Stimulated activated CD4-positive, alpha-beta T cell treated with anti-CD3 and anti-CD28 coated beads, Interleukin-12 subunit alpha, Interleukin-12 subunit beta, amount 100 ng/mL, for 4 hours (primary cell): Measurements from ENCODE around the gene RAB7B.

Experiments
- DNase-seq: peaks from one replicate; pipeline ENCODE4 v3.0.0-alpha.2; 2020

RAB7B gene

DNA sequence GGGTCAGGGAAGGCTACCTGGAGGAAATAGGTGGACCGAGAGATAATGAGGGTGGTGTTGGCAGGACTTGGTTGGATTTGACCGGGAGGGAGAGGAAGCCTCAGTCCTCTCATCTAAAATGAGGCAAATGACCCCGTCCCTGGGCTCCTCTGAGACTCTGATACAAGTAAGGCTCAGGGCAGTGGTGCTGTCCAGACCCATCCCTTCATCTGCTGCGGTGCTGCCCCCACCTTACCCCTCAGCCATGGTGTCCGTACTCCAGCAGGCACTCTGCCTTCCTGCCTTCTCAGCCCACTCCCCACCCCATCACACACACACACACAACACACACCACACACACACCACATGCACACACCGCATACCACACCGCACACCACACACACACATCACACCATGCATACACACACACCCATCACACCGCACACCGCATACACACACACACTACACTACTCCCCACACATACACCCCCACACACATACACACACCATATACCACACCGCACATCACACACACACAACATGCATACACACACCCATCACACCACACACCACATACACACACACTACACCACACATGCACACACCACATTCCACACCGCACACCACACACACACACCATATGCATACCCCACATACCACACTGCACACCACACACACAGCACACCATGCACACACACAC, 30.6 kb downstream of the RAB7B start:
- no peak for DNase-seq

GRCh38 chr1:205972081-205972480, 31.1 kb downstream of the RAB7B start:
- no peak for DNase-seq

DNA sequence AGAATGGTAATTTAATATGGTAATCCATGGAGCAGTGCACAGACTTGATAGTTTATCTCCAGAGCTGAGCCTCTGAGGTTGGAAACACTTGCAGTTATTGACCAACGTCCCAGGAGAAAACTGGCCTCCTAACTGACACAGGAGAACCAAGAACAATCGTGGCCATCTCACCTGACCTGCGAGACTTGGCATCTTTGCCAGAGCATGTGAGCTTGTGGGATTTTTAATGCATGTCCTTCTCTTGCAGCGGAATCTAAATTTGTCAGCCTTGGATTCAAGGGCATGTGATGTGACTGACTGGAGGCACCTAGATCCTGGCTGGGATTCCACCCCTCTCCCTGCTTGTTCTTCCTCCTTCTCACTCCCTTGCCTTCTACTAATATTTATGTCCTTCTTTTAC, 32.1 kb downstream of the RAB7B start:
- DNase-seq, result no peak

DNA sequence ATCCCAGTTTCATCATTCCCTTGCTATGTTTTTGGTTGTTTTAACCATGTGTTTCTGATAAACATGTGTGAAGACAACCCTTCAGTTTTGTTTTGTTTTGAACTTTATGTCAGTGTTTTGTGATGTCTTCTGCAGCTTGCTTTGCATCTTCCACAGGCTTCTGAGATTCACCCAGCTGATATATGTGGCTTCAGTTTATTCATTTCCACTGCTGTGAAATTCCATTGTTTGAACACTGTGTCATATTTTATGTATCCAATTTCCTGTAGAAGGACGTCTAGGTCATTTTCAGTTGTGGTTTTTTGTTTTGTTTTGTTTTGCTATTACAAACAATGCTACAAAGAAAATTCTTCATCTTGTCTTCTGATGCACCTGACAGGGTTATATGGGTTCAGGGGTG, 32.7 kb downstream of the RAB7B start:
- no peak for DNase-seq

GRCh38 chr1:205969229-205969628, 34.0 kb downstream of the RAB7B start:
- DNase-seq, result no peak

DNA sequence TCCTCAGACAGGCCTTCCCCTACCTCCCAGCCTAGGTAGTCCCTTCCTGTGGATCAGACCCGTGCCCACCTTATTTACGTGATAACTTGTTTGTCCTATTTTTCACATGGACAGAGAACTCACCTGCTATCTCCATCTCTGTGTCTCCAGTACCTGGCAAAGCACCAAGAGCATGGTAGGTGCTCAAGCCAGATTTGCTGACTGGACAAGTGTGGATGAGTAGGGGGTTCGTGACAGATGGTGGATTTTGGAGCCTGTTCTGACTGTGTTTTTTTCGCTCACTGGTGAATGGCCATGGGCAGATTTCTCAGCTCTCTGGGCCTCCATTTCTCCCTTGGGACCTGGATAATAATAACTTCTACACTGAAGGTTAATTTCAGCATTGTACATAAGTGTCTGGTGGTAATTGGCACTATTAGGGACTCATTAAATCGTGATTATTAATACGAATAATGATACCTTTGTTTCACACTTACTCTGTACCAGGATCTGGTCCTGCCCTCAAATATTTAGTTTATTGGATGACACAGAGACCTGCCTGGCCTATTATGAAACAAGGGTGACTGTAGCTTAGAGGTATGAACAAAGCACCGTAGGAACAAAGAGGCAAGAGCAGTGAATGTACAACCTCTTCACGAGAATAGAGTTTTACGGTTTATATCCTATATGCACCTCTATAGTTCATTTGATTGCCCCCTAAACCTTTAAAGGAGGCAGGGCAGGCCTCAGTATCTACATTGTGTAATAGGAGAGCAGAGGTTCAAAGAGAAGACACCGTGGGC, 35.5 kb downstream of the RAB7B start:
- no peak for DNase-seq

- DNase-seq, result no peak
These were observed 37.9 kb downstream of the RAB7B start for GRCh38 chr1:205965036-205965884.

- DNase-seq, result no peak
These were observed 39.6 kb downstream of the RAB7B start for GRCh38 chr1:205963352-205964155.

DNA sequence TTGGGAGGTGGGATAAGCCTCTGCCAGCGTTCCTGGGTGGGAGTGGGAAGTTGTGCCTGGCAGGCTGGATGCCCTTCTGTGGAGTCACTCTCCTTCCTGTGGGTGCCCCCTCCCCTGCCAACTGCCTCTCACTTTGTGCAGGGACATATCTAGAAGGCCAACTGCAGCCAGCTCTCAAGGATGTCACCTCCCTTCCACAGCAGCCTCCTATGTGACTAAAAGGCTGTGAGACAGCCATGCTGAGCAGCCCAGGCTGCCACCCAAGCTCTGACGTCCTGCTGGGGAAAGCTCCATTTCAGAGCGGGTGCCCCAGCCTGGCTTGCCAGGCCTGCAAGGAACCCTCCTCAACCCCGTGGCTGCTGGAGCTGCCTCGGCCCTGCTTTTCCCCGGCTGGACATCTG, 40.4 kb downstream of the RAB7B start:
- DNase-seq, result no peak

DNA sequence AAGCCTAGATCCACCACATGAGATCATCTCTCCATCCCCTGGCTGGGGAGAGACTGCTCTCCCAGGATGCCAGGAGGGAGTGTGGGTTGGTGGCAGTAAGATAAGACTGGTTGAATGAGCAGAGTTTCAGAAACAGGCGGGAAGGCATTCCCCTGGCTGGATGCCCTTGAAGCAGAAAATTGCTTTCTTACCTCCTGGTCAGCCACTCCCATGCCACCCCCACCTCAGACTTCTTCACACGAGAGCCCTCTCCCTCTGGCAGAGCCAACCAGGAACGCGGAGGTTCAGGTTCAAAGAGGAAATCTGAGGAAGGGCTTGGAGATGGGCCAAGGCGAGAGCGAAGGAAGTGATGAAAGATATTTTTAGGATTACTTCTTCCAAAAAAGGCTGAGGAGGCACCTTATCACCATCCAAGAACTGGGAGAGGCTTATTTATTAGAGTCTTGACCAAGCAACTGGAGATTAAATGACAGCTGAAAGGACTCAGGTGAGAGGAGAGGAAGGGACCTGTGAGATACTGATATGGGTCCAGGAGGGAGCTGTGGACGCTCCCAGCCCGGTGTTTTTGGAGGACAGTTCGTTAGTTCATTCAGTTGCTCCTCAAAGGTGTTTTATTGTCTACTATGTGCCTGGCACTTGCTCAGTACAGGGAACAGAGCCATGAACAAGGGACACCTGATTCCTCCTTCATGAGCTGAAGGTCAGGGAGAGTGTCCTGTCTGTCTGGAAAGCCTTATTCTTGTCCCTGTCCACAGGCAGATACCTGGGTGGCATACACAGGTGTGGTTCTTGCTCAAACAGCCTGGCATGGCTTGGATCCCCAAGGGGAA, 41.0 kb downstream of the RAB7B start:
- no peak for DNase-seq

- DNase-seq, result no peak
These were observed 41.8 kb downstream of the RAB7B start for GRCh38 chr1:205961405-205961804.

GRCh38 chr1:205959789-205960188, 43.4 kb downstream of the RAB7B start:
- no peak for DNase-seq

DNA sequence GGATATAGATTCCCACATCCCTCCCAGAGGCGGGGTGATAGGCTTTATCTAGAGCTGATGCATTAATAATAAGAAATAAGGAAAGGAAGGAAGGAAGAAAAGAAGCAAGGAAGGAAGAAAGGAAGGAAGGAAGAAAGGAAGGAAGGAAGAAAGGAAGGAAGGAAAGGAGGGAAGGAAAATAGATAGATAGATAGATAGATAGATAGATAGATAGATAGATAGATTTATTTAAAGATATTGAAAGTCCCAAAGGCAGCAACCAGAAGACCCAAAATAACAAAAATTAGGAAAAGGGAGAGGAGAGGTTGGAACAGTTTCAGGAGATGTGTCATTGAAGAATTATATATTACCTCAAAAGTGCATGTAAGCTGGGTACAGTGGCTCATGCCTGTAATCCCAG, 47.7 kb downstream of the RAB7B start:
- no peak for DNase-seq

- DNase-seq, result no peak
These were observed 48.3 kb downstream of the RAB7B start for GRCh38 chr1:205954819-205955404.

DNA sequence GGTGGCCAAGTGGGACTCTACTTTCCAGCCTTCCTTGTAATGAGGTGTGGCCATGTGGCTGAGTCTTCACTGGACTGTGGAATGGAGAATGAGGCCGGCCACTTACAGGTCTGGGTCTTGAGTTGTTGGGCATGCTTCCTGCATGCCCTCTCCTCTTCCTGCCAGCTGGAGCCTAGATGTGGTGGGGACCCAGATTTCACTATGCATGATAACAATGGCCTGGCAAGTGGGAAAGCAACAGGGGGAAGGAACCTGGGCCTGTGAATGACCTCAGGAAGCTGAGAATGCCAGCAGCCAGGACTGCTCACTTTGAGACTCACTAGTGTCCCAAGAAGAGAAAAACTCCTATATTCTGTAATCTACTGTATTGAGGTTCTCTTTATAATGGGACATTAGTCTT, 51.4 kb downstream of the RAB7B start:
- DNase-seq, result no peak

- no peak for DNase-seq
These were observed 52.2 kb downstream of the RAB7B start for GRCh38 chr1:205950826-205951549.

DNA sequence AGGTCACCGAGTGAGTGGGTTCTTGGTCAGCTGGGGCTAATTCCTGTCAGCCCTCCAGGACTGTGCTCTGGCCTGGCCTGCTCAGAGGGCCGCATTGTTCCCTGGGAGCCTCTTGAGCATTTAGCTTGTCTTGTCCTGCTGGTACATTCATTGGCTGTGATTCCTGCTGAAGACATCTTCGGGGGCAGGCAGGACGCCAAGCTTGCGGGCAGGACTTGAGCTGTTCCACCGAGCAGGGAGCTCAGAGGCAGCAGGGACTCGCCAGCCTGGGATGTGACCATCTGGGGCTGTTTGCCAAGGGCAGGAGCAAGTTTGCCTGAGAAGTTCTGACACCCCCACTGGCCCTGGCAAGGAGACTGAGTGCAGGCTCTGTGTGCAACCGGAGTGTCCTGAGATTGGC, 52.9 kb downstream of the RAB7B start:
- no peak for DNase-seq

GRCh38 chr1:205949753-205950152, 53.4 kb downstream of the RAB7B start:
- DNase-seq, result no peak

GRCh38 chr1:205948886-205949285, 54.3 kb downstream of the RAB7B start:
- no peak for DNase-seq

DNA sequence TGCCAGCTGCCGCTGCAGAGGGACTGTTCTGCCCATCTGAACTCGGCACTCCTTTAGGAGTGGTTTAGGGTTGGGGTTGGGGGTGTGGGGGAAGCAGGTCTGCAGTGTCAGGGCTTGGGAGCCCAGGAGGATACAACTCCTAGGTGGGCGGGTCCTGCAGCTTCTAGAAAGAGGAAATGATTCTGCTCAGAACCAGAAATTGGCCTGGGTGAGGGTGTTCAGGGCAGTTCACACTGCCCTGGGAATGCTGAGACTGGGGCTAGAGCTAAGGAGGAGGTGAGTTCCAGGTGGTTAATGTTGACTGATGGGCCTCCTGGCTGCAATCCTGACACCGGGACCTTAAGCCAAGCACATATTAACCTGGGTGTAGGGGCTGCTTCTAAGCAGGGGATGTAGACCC, 55.2 kb downstream of the RAB7B start:
- no peak for DNase-seq

GRCh38 chr1:205947024-205947423, 56.2 kb downstream of the RAB7B start:
- DNase-seq, result no peak
